Measurements from ENCODE around the gene WWTR1. TPM values are rescaled to one million over a fixed set of nuclear protein-coding genes. Genes with fewer than 3 reads are reported as not detected.

Gene WWTR1
- total and polyA plus RNA-seq, 4 experiments from 2014 or later = 0.41 to 1.2 (median 1.1) TPM; not detected in 1

DNA sequence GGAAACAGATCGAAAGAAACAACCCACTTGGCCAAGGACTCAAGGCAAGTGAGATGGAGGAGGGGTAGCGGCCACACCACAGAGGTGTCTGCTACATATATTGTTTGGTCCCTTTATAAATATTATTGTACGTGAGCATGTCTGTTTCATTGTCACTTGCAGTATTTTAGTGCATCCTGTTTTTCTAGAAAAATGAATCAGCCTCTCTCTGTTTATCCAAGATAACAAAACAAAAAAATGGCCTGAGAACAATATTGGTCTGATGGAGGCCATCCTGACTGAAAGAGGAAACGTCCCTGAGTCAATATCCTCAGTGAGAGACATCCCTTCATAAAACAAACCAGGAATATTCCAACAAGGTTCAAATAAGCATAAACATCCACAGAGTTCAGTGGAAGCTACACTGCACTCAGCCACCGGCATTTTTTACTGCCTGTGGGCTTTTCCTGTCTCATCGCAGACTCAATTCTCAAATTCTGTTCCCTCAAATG is 42.0 kb downstream of the WWTR1 start:
- H3K9me3 ChIP-seq (ENCODE audit: control insufficient read depth in 1 of 2, low read length in 2 of 2) = no peaks in the 10 kb centered on the region
- ChIA-PET POLR2A (ENCODE audit: partially characterized antibody) (no interaction called here), CTCF (ENCODE audit: partially characterized antibody) (no interaction called here)
- intact Hi-C loops (cut with micrococcal nuclease) = no loop called here
- H3K4me3 Mint-ChIP-seq = no peak overlapping the region
- H3K36me3 Mint-ChIP-seq = no peaks in the 10 kb centered on the region
- H3K4me3 ChIP-seq (ENCODE audit: low read length in 2 of 2) = no peak overlapping the region
- H3K9me3 Mint-ChIP-seq = no peaks in the 10 kb centered on the region
- H3K27ac ChIP-seq (ENCODE audit: low read depth, low read length) = no peak overlapping the region
- peaks cover 3 to 6% of the 10 kb centered on the region in 2 donors for H3K27me3 Mint-ChIP-seq
- H3K27ac Mint-ChIP-seq = no peak overlapping the region
- H3K27me3 ChIP-seq (ENCODE audit: insufficient read depth, low read length) = no peaks in the 10 kb centered on the region
- H3K4me1 ChIP-seq (ENCODE audit: insufficient read depth, low read length) = no peaks in the 10 kb centered on the region
- no peak for DNase-seq
- no peaks in the 10 kb centered on the region for H3K36me3 ChIP-seq (ENCODE audit: insufficient read depth, low read length)
- H3K4me1 Mint-ChIP-seq = peaks cover 0 to 3% (median under 1%) of the 10 kb centered on the region in 4 donors

- Mint-ChIP-seq H3K4me1 (no peaks in the 10 kb centered on the region), H3K27me3 (peaks cover 6 to 9% of the 10 kb centered on the region in 2 donors), H3K36me3 (no peaks in the 10 kb centered on the region), H3K4me3 (no peak overlapping the region), H3K27ac (no peak overlapping the region), H3K9me3 (no peaks in the 10 kb centered on the region)
- POLR2A ChIA-PET (ENCODE audit: partially characterized antibody) = no interaction called here
- no peak for DNase-seq
- CTCF ChIA-PET (ENCODE audit: partially characterized antibody) = no interaction called here
- H3K27me3 ChIP-seq (ENCODE audit: insufficient read depth, low read length) = no peaks in the 10 kb centered on the region
- H3K27ac ChIP-seq (ENCODE audit: low read depth, low read length) = no peak overlapping the region
- no peaks in the 10 kb centered on the region for H3K36me3 ChIP-seq (ENCODE audit: insufficient read depth, low read length)
- H3K4me1 ChIP-seq (ENCODE audit: insufficient read depth, low read length) = no peaks in the 10 kb centered on the region
- H3K4me3 ChIP-seq (ENCODE audit: low read length in 2 of 2) = no peak overlapping the region
- intact Hi-C loops (cut with micrococcal nuclease) = no loop called here
- no peaks in the 10 kb centered on the region for H3K9me3 ChIP-seq (ENCODE audit: control insufficient read depth in 1 of 2, low read length in 2 of 2)
These were observed 43.8 kb downstream of the WWTR1 start for GRCh38 chr3:149613988-149614387.

DNA sequence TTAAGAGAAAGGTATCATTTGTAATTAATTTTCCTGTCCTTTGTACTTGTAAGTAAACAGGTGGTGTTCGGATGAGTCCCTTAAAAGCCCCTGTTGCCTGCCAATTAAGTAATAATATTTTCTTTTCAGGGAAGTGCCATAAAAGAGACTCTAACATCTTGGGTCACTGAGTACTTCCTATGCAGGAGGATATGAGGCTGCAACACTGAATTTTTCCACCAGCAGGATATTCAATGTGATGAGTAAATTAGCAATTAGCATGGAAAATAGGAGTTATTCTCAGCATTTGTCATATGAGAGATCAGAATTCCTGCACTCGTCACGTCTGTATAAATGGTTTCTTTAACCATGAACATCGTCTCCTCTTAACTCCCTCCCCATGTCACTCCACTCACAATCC is 45.4 kb downstream of the WWTR1 start:
- CTCF ChIA-PET (ENCODE audit: partially characterized antibody) = interaction anchor here (1.1 kb wide), 1 partner anchor 8 kb away, joined by 3 read pairs; no protein-coding TSS in a partner anchor

GRCh38 chr3:149611149-149611548 is 46.7 kb downstream of the WWTR1 start:
- Histone ChIP-seq H3K36me3 (ENCODE audit: insufficient read depth, low read length) (no peaks in the 10 kb centered on the region), H3K4me3 (ENCODE audit: low read length in 2 of 2) (no peak overlapping the region), H3K4me1 (ENCODE audit: insufficient read depth, low read length) (no peaks in the 10 kb centered on the region), H3K27me3 (ENCODE audit: insufficient read depth, low read length) (no peaks in the 10 kb centered on the region), H3K9me3 (ENCODE audit: control insufficient read depth in 1 of 2, low read length in 2 of 2) (no peaks in the 10 kb centered on the region), H3K27ac (ENCODE audit: low read depth, low read length) (no peak overlapping the region)
- intact Hi-C loops (cut with micrococcal nuclease) = no loop called here
- ChIA-PET CTCF (ENCODE audit: partially characterized antibody) (no interaction called here), POLR2A (ENCODE audit: partially characterized antibody) (no interaction called here)
- no peak for DNase-seq
- H3K36me3 Mint-ChIP-seq = no peaks in the 10 kb centered on the region
- no peak overlapping the region for H3K4me3 Mint-ChIP-seq
- H3K4me1 Mint-ChIP-seq = no peaks in the 10 kb centered on the region
- no peak overlapping the region for H3K27ac Mint-ChIP-seq
- no peaks in the 10 kb centered on the region for H3K9me3 Mint-ChIP-seq
- H3K27me3 Mint-ChIP-seq = peaks cover 6 to 7% of the 10 kb centered on the region in 2 donors

More for the DNA sequence above, 45.4 kb downstream of the WWTR1 start:
- Mint-ChIP-seq H3K9me3 (no peaks in the 10 kb centered on the region), H3K4me3 (no peak overlapping the region), H3K27me3 (peaks cover 6 to 7% of the 10 kb centered on the region in 2 donors), H3K36me3 (no peaks in the 10 kb centered on the region), H3K27ac (no peak overlapping the region), H3K4me1 (no peaks in the 10 kb centered on the region)
- Histone ChIP-seq H3K4me1 (ENCODE audit: insufficient read depth, low read length) (no peaks in the 10 kb centered on the region), H3K36me3 (ENCODE audit: insufficient read depth, low read length) (no peaks in the 10 kb centered on the region), H3K27ac (ENCODE audit: low read depth, low read length) (no peak overlapping the region), H3K4me3 (ENCODE audit: low read length in 2 of 2) (no peak overlapping the region), H3K27me3 (ENCODE audit: insufficient read depth, low read length) (no peaks in the 10 kb centered on the region), H3K9me3 (ENCODE audit: control insufficient read depth in 1 of 2, low read length in 2 of 2) (no peaks in the 10 kb centered on the region)
- DNase-seq = no peak
- POLR2A ChIA-PET (ENCODE audit: partially characterized antibody) = no interaction called here
- intact Hi-C loops (cut with micrococcal nuclease) = no loop called here

GRCh38 chr3:149610351-149611105 is 47.3 kb downstream of the WWTR1 start:
- H3K4me3 ChIP-seq (ENCODE audit: low read length in 2 of 2) = no peak overlapping the region
- no peak for DNase-seq
- H3K27ac Mint-ChIP-seq = no peak overlapping the region
- intact Hi-C loops (cut with micrococcal nuclease) = no loop called here
- no peaks in the 10 kb centered on the region for H3K4me1 Mint-ChIP-seq
- no peaks in the 10 kb centered on the region for H3K9me3 Mint-ChIP-seq
- no peaks in the 10 kb centered on the region for H3K36me3 ChIP-seq (ENCODE audit: insufficient read depth, low read length)
- H3K4me3 Mint-ChIP-seq = no peak overlapping the region
- no peaks in the 10 kb centered on the region for H3K36me3 Mint-ChIP-seq
- POLR2A ChIA-PET (ENCODE audit: partially characterized antibody) = no interaction called here
- CTCF ChIA-PET (ENCODE audit: partially characterized antibody) = no interaction called here
- H3K4me1 ChIP-seq (ENCODE audit: insufficient read depth, low read length) = no peaks in the 10 kb centered on the region
- H3K27me3 ChIP-seq (ENCODE audit: insufficient read depth, low read length) = no peaks in the 10 kb centered on the region
- peaks cover 6% of the 10 kb centered on the region in 2 donors for H3K27me3 Mint-ChIP-seq
- no peaks in the 10 kb centered on the region for H3K9me3 ChIP-seq (ENCODE audit: control insufficient read depth in 1 of 2, low read length in 2 of 2)
- H3K27ac ChIP-seq (ENCODE audit: low read depth, low read length) = no peak overlapping the region

- Mint-ChIP-seq H3K4me3 (no peak overlapping the region), H3K27me3 (peaks cover 6% of the 10 kb centered on the region in 2 donors)
- intact Hi-C loops (cut with micrococcal nuclease) = no loop called here
These were observed 48.2 kb downstream of the WWTR1 start for GRCh38 chr3:149609595-149609994.

DNA sequence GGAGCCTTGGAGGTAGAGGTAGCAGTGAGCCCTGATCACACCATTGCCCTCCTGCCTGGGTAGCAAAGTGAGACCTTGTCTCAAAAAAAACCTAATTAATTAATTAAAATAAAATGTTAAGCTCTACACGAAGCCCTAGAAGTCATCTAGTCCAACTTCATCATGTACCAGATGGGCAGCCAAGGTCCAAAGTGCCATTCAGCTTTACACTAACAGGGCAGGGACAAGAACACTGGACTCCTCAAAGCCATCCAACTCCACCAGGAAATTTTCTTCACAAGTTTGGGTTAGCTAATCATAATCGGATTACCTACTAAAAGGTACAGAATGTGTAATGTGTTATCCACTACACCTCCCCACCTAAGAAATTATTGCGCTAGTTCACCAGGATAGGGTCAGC is 48.8 kb downstream of the WWTR1 start:
- no peaks in the 10 kb centered on the region for H3K4me1 ChIP-seq (ENCODE audit: insufficient read depth, low read length)
- H3K36me3 ChIP-seq (ENCODE audit: insufficient read depth, low read length) = no peaks in the 10 kb centered on the region
- no peak overlapping the region for H3K27ac Mint-ChIP-seq
- no peaks in the 10 kb centered on the region for H3K9me3 Mint-ChIP-seq
- no peak overlapping the region for H3K4me3 ChIP-seq (ENCODE audit: low read length in 2 of 2)
- no peaks in the 10 kb centered on the region for H3K4me1 Mint-ChIP-seq
- H3K27me3 Mint-ChIP-seq = peaks cover 6% of the 10 kb centered on the region in 2 donors
- CTCF ChIA-PET (ENCODE audit: partially characterized antibody) = interaction anchor here (0.8 kb wide), 1 partner anchor 10 kb away, joined by 3 read pairs; no protein-coding TSS in a partner anchor
- intact Hi-C loops (cut with micrococcal nuclease) = no loop called here
- H3K27ac ChIP-seq (ENCODE audit: low read depth, low read length) = no peak overlapping the region
- POLR2A ChIA-PET (ENCODE audit: partially characterized antibody) = no interaction called here
- no peaks in the 10 kb centered on the region for H3K9me3 ChIP-seq (ENCODE audit: control insufficient read depth in 1 of 2, low read length in 2 of 2)
- H3K27me3 ChIP-seq (ENCODE audit: insufficient read depth, low read length) = no peaks in the 10 kb centered on the region
- no peak overlapping the region for H3K4me3 Mint-ChIP-seq
- H3K36me3 Mint-ChIP-seq = no peaks in the 10 kb centered on the region
- no peak for DNase-seq

More at GRCh38 chr3:149609595-149609994, 48.2 kb downstream of the WWTR1 start:
- Mint-ChIP-seq H3K27ac (no peak overlapping the region), H3K4me1 (no peaks in the 10 kb centered on the region), H3K36me3 (no peaks in the 10 kb centered on the region), H3K9me3 (no peaks in the 10 kb centered on the region)
- H3K27me3 ChIP-seq (ENCODE audit: insufficient read depth, low read length) = no peaks in the 10 kb centered on the region
- ChIA-PET CTCF (ENCODE audit: partially characterized antibody) (interaction anchor here (0.8 kb wide), 1 partner anchor 9 kb away, joined by 3 read pairs; no protein-coding TSS in a partner anchor), POLR2A (ENCODE audit: partially characterized antibody) (no interaction called here)
- H3K4me3 ChIP-seq (ENCODE audit: low read length in 2 of 2) = no peak overlapping the region
- no peak for DNase-seq
- no peaks in the 10 kb centered on the region for H3K4me1 ChIP-seq (ENCODE audit: insufficient read depth, low read length)
- H3K36me3 ChIP-seq (ENCODE audit: insufficient read depth, low read length) = no peaks in the 10 kb centered on the region
- no peaks in the 10 kb centered on the region for H3K9me3 ChIP-seq (ENCODE audit: control insufficient read depth in 1 of 2, low read length in 2 of 2)
- H3K27ac ChIP-seq (ENCODE audit: low read depth, low read length) = no peak overlapping the region
